ENCODE data around the gene CLDN10.

- TF ChIP-seq POLR2A (IDR thresholded peaks at IDR 0.05) (no peak), CTCF (IDR thresholded peaks at IDR 0.05) (no peak)
Measured at GRCh38 chr13:95579303-95579702, 26.8 kb downstream of the CLDN10 start.

Data from gastroesophageal sphincter (tissue), 3 donors.